PC-9 (cell line): ENCODE measurements around the gene VGF.

Experiments used
- CTCF ChIP-seq: fragments of 200-600 bp; sonication (generic); conservative IDR thresholded peaks from 2 replicates; pipeline ENCODE4 v1.6.1; 2017; ENCODE audit warnings: mixed run types, antibody characterized with exemption, mild to moderate bottlenecking, moderate library complexity
- EZH2 ChIP-seq: fragments of 200-600 bp; sonication (generic); IDR thresholded peaks from 2 replicates; pipeline ENCODE4 v1.8.0; 2017; ENCODE audit warnings: antibody characterized with exemption, low read depth

GRCh38 chr7:101129603-101130117 is 35.7 kb downstream of the VGF start:
- TF ChIP-seq CTCF = no peak
- no peak for TF ChIP-seq EZH2
